Measurements from ENCODE around the gene RASA3.
"Not testable (repeated sequence)": the region's sequence is repeated elsewhere in the genome, so short reads cannot be mapped to it uniquely, and the experiment has no call there.

Gene RASA3

GRCh38 chr13:114077933-114078325 is 54.5 kb downstream of the RASA3 start:
- DNase-seq: no peak

GRCh38 chr13:114077099-114077932 is 55.1 kb downstream of the RASA3 start:
- DNase-seq: no peak

- no peak for DNase-seq
Observed at GRCh38 chr13:114076329-114077090, 55.9 kb downstream of the RASA3 start.

GRCh38 chr13:114075811-114076210 is 56.6 kb downstream of the RASA3 start:
- not testable (repeated sequence) for DNase-seq

GRCh38 chr13:114074671-114075315 is 57.6 kb downstream of the RASA3 start:
- DNase-seq: no peak

GRCh38 chr13:114073881-114074612 is 58.4 kb downstream of the RASA3 start:
- DNase-seq: no peak

GRCh38 chr13:114072421-114072820 is 60.0 kb downstream of the RASA3 start:
- no peak for DNase-seq

GRCh38 chr13:114071991-114072390 is 60.4 kb downstream of the RASA3 start:
- no peak for DNase-seq

- no peak for DNase-seq
Observed at GRCh38 chr13:114071410-114071809, 61.0 kb downstream of the RASA3 start.

GRCh38 chr13:114070098-114070799 is 62.2 kb downstream of the RASA3 start:
- no peak for DNase-seq

GRCh38 chr13:114069376-114070097 is 62.9 kb downstream of the RASA3 start:
- no peak for DNase-seq

- DNase-seq: no peak
Observed at GRCh38 chr13:114068656-114069318, 63.6 kb downstream of the RASA3 start.

- DNase-seq: no peak
Observed at GRCh38 chr13:114067886-114068651, 64.4 kb downstream of the RASA3 start.

GRCh38 chr13:114067381-114067885 is 65.0 kb downstream of the RASA3 start:
- DNase-seq: no peak

GRCh38 chr13:114066956-114067355 is 65.5 kb downstream of the RASA3 start:
- no peak for DNase-seq

GRCh38 chr13:114065926-114066774 is 66.3 kb downstream of the RASA3 start:
- no peak for DNase-seq

- DNase-seq: peak; percentile 66
Observed at GRCh38 chr13:114065141-114065925, 67.1 kb downstream of the RASA3 start.
